AG04450 (cell line): ENCODE measurements around the gene PKIG. TPM values are rescaled to one million over a fixed set of nuclear protein-coding genes. Genes with fewer than 3 reads are reported as not detected.
"Not testable (repeated sequence)": the region's sequence is repeated elsewhere in the genome, so short reads cannot be mapped to it uniquely, and the experiment has no call there.

Experiments
- CTCF ChIA-PET: fragments of 300-600, 350-600 bp; formaldehyde crosslinking; extraction: SDS; loops from one replicate; lab custom pipeline; 2022; ENCODE audit warnings: antibody characterized with exemption, inconsistent platforms; lab: Charles Lee
- POLR2A ChIA-PET: fragments of 350-600 bp; formaldehyde crosslinking; extraction: SDS; loops from one replicate; lab custom pipeline; 2021; ENCODE audit warnings: antibody characterized with exemption, inconsistent platforms; lab: Yijun Ruan, JAX
- DNase-seq: peaks from one replicate; pipeline ENCODE4 v3.0.0-alpha.2; 2011; ENCODE audit warnings: low read depth, low spot score
- H3K27ac ChIP-seq: one replicate; pipeline ENCODE4 v1.5.1; 2012; ENCODE audit warnings: low read depth, low read length, control low read depth
- H3K27me3 ChIP-seq: one replicate; pipeline ENCODE4 v1.6.0; 2012; ENCODE audit warnings: low read length; ENCODE audit not compliant: control insufficient read depth, insufficient read depth
- H3K4me3 ChIP-seq: 2 replicates; pipeline ENCODE4 v1.5.1; 2011; ENCODE audit warnings: mild to moderate bottlenecking, low read depth, low read length, control low read depth
- H3K9me3 ChIP-seq: 2 replicates; pipeline ENCODE4 v1.5.1; 2012; ENCODE audit warnings: low read length; ENCODE audit not compliant: control insufficient read depth, insufficient read depth
- CTCF ChIP-seq: IDR thresholded peaks from 2 replicates; pipeline ENCODE4 v1.5.1; 2011; ENCODE audit warnings: low read depth, low read length, control low read depth, inconsistent platforms
- polyA plus RNA-seq: library from polyadenylated mRNA; depleted of rRNA; stranded (reverse); fragments of >200 nt; gene quantifications from 2 replicates; pipeline ENCODE4 v1.2.3, GENCODE V29; 2011

The PKIG gene
- polyA plus RNA-seq, 1 experiment, result 107 TPM

DNA sequence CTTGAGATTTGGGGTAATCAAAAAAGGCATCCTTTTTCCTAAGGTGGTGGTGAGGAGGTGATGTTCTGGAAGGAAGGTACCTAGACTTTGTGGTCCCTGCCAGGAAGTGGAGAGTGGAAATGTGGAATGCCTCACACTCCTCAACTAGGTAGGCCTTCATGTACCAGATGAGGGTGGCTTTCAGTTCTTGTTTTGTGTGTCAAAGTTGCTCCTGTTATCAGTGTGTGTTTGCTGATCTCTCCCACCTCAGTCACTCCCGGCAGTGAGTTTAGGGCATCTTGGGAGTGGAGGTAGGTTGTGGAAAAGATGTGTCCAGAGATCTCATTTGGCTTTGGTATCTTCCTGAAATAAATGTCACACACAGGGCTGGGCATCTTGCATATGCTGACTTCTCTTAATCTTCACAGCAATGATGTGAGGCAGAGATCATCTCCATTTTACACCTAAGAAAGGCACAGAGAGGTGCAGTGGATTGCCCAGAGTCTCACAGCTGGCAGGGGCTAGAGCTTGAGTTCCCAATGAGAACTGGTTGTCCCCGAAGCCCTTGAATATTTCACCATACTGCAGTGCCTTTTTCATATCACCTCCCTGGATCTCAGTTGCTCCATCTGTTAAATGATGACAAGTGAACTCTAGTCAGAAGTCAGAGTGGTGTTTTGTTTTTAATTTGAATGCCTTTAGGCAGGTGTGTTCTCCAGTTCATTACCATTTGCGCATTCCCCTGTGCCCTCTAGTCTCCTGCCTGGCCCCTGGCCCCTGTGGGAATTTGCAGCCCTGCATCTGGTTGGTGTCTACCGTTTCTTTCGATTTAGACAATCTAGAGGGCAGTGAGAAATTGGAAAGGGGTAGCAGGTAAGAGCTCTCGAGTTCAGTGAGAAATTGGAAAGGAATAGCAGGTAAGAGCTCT, 2.9 kb downstream of the PKIG start:
- no peak overlapping the region; the same call in 1 of the 2 replicates for H3K4me3 ChIP-seq
- no peaks in the 10 kb centered on the region for H3K27me3 ChIP-seq
- CTCF ChIA-PET, result interaction anchor here (0.7 to 1.1 kb wide), 2 partner anchors 13 to 18 kb away, joined by 3 read pairs; no protein-coding TSS in a partner anchor
- no peak for TF ChIP-seq CTCF
- no peak for DNase-seq
- H3K27ac ChIP-seq, result no peak overlapping the region
- no peaks in the 10 kb centered on the region for H3K9me3 ChIP-seq
- POLR2A ChIA-PET, result no interaction called here

- CTCF ChIA-PET, result interaction anchor here (1.1 kb wide), 1 partner anchor 17 kb away, joined by 3 read pairs; no protein-coding TSS in a partner anchor
- Histone ChIP-seq H3K4me3 (no peak overlapping the region), H3K27ac (no peak overlapping the region), H3K27me3 (no peaks in the 10 kb centered on the region), H3K9me3 (no peaks in the 10 kb centered on the region)
- TF ChIP-seq CTCF, result no peak
- no peak for DNase-seq
- POLR2A ChIA-PET, result no interaction called here
Observed at GRCh38 chr20:44586289-44586911, 4.0 kb downstream of the PKIG start.

- CTCF ChIA-PET, result interaction anchor here (1.2 kb wide), 1 partner anchor 22 kb away, joined by 4 read pairs; no protein-coding TSS in a partner anchor
- no peak for DNase-seq
- TF ChIP-seq CTCF, result no peak
Observed at GRCh38 chr20:44587035-44587980, 4.9 kb downstream of the PKIG start.

DNA sequence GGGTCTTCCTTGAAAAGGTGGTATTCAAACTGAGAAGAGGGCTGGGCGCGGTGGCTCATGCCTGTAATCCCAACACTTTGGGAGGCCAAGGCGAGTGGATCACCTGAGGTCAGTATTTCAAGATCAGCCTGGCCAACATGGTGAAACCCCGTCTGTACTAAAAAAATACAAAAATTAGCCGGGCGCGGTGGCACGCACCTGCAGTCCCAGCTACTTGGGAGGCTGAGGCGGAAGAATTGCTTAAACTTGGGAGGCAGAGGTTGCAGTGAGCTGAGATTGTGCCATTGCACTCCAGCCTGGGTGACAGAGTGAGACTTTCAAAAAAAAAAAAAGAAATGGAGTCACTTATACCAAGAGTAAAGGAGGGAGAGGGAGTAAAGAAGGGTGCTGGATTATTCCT, 5.9 kb downstream of the PKIG start:
- H3K27ac ChIP-seq, H3K9me3 ChIP-seq, H3K4me3 ChIP-seq, POLR2A ChIA-PET, DNase-seq, H3K27me3 ChIP-seq: not testable (repeated sequence)
- CTCF ChIA-PET, result interaction anchor here (0.7 to 1.2 kb wide), 2 partner anchors 21 to 805 kb away, joined by 3 to 4 read pairs; no protein-coding TSS in a partner anchor

More at GRCh38 chr20:44587035-44587980, 4.9 kb downstream of the PKIG start:
- Histone ChIP-seq H3K4me3 (no peak overlapping the region), H3K27me3 (no peaks in the 10 kb centered on the region), H3K27ac (peak overlapping the region; percentile 42), H3K9me3 (no peaks in the 10 kb centered on the region)
- POLR2A ChIA-PET, result interaction anchor here (0.6 kb wide), 1 partner anchor 54 kb away, joined by 5 read pairs; no protein-coding TSS in a partner anchor

DNA sequence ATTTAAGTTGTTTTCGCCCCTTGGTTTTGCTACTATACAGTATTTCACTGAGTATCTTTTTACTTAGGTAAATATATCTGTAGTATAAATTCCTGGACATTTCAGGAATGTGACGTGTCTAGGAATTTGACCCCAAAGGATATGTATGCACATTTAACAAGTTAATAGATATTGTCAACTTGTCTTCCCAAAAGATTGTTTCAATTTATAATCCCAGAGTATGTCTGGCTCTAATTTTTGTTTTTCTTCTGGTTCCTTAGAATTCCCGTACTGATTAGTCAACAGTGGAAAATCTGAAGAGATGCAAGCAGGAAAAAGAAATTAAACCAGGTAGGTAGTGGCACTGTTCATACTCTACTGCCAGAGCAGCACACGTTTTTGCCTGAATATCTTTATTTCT, 7.2 kb downstream of the PKIG start:
- Histone ChIP-seq H3K27ac (no peak overlapping the region), H3K9me3 (no peaks in the 10 kb centered on the region), H3K4me3 (no peak overlapping the region), H3K27me3 (no peaks in the 10 kb centered on the region)
- ChIA-PET CTCF (no interaction called here), POLR2A (no interaction called here)
- no peak for TF ChIP-seq CTCF
- DNase-seq, result no peak
